Effector memory CD4-positive, alpha-beta T cell (primary cell): ENCODE measurements around the gene GAS2L3.

Experiments used
- DNase-seq, 3 donors: peaks; one replicate each; pipeline ENCODE4 v3.0.0-alpha.2; 2020
- H3K27ac ChIP-seq: 2 replicates; pipeline ENCODE4 v1.7.0; 2013; ENCODE audit warnings: mild to moderate bottlenecking, low read length, moderate library complexity; ENCODE audit not compliant: insufficient read depth, poor library complexity, severe bottlenecking
- H3K27me3 ChIP-seq: replicated peaks from 2 replicates; pipeline ENCODE4 v1.7.0; 2013; ENCODE audit warnings: mild to moderate bottlenecking, low read length; ENCODE audit not compliant: insufficient read depth, control insufficient read depth, poor library complexity, severe bottlenecking
- H3K36me3 ChIP-seq: 2 replicates; pipeline ENCODE4 v1.7.0; 2013; ENCODE audit warnings: mild to moderate bottlenecking, low read length, moderate library complexity; ENCODE audit not compliant: control insufficient read depth, insufficient read depth
- H3K4me1 ChIP-seq: 2 replicates; pipeline ENCODE4 v1.7.0; 2013; ENCODE audit warnings: low read length, mild to moderate bottlenecking; ENCODE audit not compliant: control insufficient read depth, insufficient read depth, poor library complexity, severe bottlenecking
- H3K4me3 ChIP-seq: 2 replicates; pipeline ENCODE4 v1.7.0; 2013; ENCODE audit warnings: low read length, low read depth, mild to moderate bottlenecking; ENCODE audit not compliant: insufficient read depth, poor library complexity, severe bottlenecking
- H3K9me3 ChIP-seq: 2 replicates; pipeline ENCODE4 v1.7.0; 2013; ENCODE audit warnings: mild to moderate bottlenecking, low read length, moderate library complexity; ENCODE audit not compliant: control insufficient read depth

GAS2L3 gene

GRCh38 chr12:100652488-100652887 lies 79.0 kb downstream of the GAS2L3 start:
- Histone ChIP-seq H3K9me3 (no peaks in the 10 kb centered on the region), H3K27me3 (no peaks in the 10 kb centered on the region), H3K27ac (no peak overlapping the region), H3K36me3 (no peaks in the 10 kb centered on the region), H3K4me1 (no peaks in the 10 kb centered on the region), H3K4me3 (no peak overlapping the region)
- no peak for DNase-seq

DNA sequence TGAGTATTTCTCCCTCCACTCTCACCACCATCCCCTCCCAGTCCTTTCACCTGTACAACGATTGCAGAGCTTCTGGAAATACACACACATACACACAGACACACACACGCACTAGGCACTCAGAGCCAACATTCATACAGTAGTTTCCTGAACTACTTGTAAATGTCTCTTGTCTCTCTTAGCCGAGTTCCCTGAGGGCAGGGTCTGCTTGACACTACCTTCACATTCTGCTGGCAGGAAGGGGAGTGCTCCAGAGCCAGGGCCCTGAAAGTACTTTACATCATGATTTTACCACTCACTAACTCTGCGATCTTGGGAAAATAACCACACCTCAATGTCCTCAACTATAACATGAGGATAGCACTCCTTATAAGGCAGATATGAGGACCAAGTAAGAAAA lies 82.7 kb downstream of the GAS2L3 start:
- DNase-seq, result no peak
- Histone ChIP-seq H3K27ac (no peak overlapping the region), H3K9me3 (no peaks in the 10 kb centered on the region), H3K27me3 (no peaks in the 10 kb centered on the region), H3K36me3 (no peaks in the 10 kb centered on the region), H3K4me1 (no peaks in the 10 kb centered on the region), H3K4me3 (no peak overlapping the region)

- H3K9me3 ChIP-seq, result no peaks in the 10 kb centered on the region
- no peaks in the 10 kb centered on the region for H3K27me3 ChIP-seq
- no peaks in the 10 kb centered on the region for H3K36me3 ChIP-seq
- H3K27ac ChIP-seq, result no peak overlapping the region
- DNase-seq, result no peak
- no peak overlapping the region for H3K4me3 ChIP-seq
- no peaks in the 10 kb centered on the region for H3K4me1 ChIP-seq
These were observed 83.4 kb downstream of the GAS2L3 start for GRCh38 chr12:100656856-100657255.

DNA sequence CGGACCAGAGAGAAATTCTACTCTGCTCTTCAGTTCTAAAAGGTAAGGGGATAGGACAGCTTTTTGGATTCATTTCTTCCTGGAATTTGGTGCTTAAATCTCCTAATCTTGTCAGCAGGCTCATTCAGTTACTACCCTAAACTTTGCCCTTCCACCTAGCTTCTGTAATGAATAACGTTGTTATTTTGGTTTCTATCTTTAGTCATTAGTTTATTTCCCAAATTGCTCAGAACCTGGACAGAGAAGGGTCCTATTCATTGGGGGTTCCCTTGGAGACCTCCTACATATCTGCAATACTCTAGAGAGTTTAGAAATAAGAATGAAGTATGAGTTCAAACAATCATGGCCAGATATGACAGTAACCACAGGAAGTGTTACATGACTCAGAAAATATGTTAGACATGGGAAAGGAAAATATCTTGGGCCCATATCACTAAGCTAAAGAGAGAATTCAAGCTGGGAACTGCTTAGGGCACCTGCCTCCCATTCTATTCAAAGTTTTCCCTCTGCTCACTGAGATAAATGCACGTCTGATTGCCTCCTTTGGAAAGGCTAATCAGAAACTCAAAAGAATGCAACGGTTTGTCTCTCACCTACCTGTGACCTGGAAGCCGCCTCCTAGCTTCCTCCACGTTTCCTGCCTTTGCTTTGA lies 87.9 kb downstream of the GAS2L3 start:
- DNase-seq, result no peak
- H3K4me1 ChIP-seq, result no peaks in the 10 kb centered on the region
- H3K27me3 ChIP-seq, result no peaks in the 10 kb centered on the region
- no peaks in the 10 kb centered on the region for H3K9me3 ChIP-seq
- no peaks in the 10 kb centered on the region for H3K36me3 ChIP-seq
- no peak overlapping the region for H3K27ac ChIP-seq
- H3K4me3 ChIP-seq, result no peak overlapping the region

- H3K36me3 ChIP-seq, result no peaks in the 10 kb centered on the region
- H3K4me3 ChIP-seq, result no peak overlapping the region
- no peaks in the 10 kb centered on the region for H3K4me1 ChIP-seq
- no peaks in the 10 kb centered on the region for H3K9me3 ChIP-seq
- H3K27me3 ChIP-seq, result no peaks in the 10 kb centered on the region
- H3K27ac ChIP-seq, result no peak overlapping the region
- no peak for DNase-seq
These were observed 93.1 kb downstream of the GAS2L3 start for GRCh38 chr12:100666588-100666987.

- H3K9me3 ChIP-seq, result no peaks in the 10 kb centered on the region
- no peak for DNase-seq
- H3K27ac ChIP-seq, result no peak overlapping the region
These were observed 95.6 kb downstream of the GAS2L3 start for GRCh38 chr12:100668945-100669536.

DNA sequence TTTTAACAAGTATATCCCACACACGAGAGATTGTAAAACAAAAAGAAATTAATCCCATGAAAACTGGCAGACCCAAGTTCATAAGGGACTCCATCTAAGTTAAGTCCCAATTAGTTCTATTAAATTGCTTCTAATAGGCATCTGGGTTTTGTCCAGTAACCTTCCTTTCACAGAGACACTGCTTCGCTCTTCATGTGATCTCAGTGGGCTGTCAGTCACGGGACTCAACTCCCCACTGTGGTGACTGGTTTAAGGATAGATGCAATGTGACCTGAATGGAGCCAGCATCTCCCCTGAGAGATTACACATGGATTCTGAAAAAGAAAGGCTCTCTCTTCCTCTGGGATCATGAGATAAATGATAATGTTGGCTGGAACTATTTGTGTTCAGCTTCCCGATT lies 96.4 kb downstream of the GAS2L3 start:
- Histone ChIP-seq H3K27ac (no peak overlapping the region), H3K9me3 (no peaks in the 10 kb centered on the region), H3K36me3 (no peaks in the 10 kb centered on the region), H3K4me1 (no peaks in the 10 kb centered on the region), H3K4me3 (no peak overlapping the region), H3K27me3 (no peaks in the 10 kb centered on the region)
- DNase-seq, result no peak

More at GRCh38 chr12:100668945-100669536, 95.6 kb downstream of the GAS2L3 start:
- Histone ChIP-seq H3K4me3 (no peak overlapping the region), H3K4me1 (no peaks in the 10 kb centered on the region), H3K36me3 (no peaks in the 10 kb centered on the region), H3K27me3 (no peaks in the 10 kb centered on the region)

DNA sequence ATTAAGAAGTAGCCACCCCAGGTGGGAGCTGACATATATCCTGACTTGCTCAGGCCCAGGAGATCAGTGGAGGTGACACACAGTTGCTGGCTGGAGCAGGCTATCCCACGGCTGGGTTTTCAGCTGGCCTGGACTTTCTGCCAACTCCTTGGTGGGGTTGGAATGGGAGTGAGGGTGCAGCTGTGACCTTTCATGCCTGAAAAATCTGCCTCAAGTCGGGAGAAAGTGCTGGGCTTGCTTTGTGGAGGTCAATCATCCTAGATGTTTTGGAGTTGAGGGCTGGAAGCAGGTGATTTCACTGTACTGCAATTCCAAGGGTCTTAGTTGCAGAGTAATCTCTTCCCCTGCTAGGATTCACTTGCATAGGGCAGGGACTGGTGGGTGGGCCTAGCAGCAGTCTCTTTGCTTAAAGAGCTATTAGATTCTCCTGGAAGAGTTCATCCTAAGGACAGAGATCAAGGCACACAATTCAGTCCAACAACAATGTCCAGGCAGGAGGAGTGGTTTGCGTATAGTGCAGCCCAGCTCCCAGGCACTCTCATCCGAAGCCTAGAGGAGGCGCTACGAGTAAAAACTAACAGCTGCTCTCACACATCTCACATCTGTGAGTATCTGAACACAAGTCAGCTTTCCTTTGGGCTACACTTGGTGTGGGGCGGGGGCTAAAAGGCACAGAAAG lies 98.1 kb downstream of the GAS2L3 start:
- Histone ChIP-seq H3K27me3 (no peaks in the 10 kb centered on the region), H3K9me3 (no peaks in the 10 kb centered on the region), H3K4me3 (no peak overlapping the region), H3K36me3 (no peaks in the 10 kb centered on the region), H3K27ac (no peak overlapping the region), H3K4me1 (no peaks in the 10 kb centered on the region)
- DNase-seq, result no peak

DNA sequence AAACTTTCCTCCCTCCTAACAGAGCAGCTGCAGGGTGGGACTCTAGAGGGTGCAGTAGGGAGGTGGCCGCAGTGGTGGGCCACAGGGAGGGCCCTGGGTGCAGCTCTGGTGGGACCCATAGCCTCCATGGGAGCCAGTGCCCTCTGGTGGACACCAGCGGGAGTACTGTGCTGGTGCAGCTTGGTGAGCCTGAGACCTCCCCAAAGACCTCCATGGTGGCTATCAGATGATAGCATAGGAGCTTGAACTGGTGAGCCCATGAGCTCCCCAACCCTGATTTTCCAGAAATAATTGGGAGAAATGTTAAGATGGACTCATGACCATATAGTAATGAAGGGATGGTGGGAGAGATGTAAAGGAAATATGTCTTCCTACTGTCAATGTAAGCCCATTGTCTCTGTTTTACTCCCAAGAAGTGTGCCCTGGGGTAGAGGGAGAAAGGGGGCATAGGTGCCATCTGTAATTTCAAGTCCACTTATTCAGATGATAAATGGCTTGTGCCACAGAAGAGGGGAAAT lies 98.7 kb downstream of the GAS2L3 start:
- H3K27me3 ChIP-seq, result no peaks in the 10 kb centered on the region
- H3K27ac ChIP-seq, result no peak overlapping the region
- H3K9me3 ChIP-seq, result no peaks in the 10 kb centered on the region
- no peaks in the 10 kb centered on the region for H3K36me3 ChIP-seq
- no peak for DNase-seq
- H3K4me1 ChIP-seq, result no peaks in the 10 kb centered on the region
- no peak overlapping the region for H3K4me3 ChIP-seq
